GM12878 (cell line): ENCODE measurements around the gene MYO7A. TPM values are rescaled to one million over a fixed set of nuclear protein-coding genes. Genes with fewer than 3 reads are reported as not detected.

Experiments
- ATAC-seq: fragments of 200-7000 bp; cut with Tn5 transposase; 3 replicates; pipeline ENCODE4 v1.9.1; 2020; ENCODE audit warnings: mild to moderate bottlenecking, moderate library complexity
- BruUV-seq: library from RNA; stranded (reverse); fragments of 400-500 nt; replicated peaks from 2 replicates; lab custom pipeline; 2021; lab: Mats Ljungman, UMichigan
- CTCF ChIA-PET: fragments of 300-600 bp; sonication (Branson Sonifier 250); formaldehyde crosslinking; extraction: SDS; loops from one replicate; lab custom pipeline; 2021; ENCODE audit warnings: inconsistent platforms; lab: Yijun Ruan, JAX
- POLR2A ChIA-PET: fragments of 350-600 bp; formaldehyde crosslinking; extraction: SDS; loops from one replicate; lab custom pipeline; 2021; ENCODE audit warnings: inconsistent platforms; lab: Charles Lee
- RAD21 ChIA-PET: fragments of 300-600 bp; sonication (Branson Sonifier 250); formaldehyde crosslinking; loops from one replicate; lab custom pipeline; 2023; ENCODE audit warnings: antibody characterized with exemption; ENCODE audit not compliant: unreplicated experiment; lab: Charles Lee
- SMC1A ChIA-PET: fragments of 300-600 bp; sonication (Branson Sonifier 250); formaldehyde crosslinking; loops from one replicate; lab custom pipeline; 2023; ENCODE audit not compliant: unreplicated experiment, uncharacterized antibody; lab: Charles Lee
- DNase-seq: peaks from one replicate; pipeline ENCODE4 v3.0.0-alpha.2; 2011; ENCODE audit warnings: low read depth, low spot score
- FAIRE-seq: peaks from 3 replicates; lab custom pipeline; 2011; peaks lifted over from hg19 to GRCh38; lab: Jason Lieb, UNC
- H2AFZ ChIP-seq: 2 replicates; pipeline ENCODE4 v1.6.0; 2011; ENCODE audit warnings: low read depth, low read length, control low read depth; ENCODE audit not compliant: control insufficient read depth
- H3K27ac ChIP-seq: 2 replicates; pipeline ENCODE4 v1.5.1; 2011; ENCODE audit warnings: control low read depth; ENCODE audit not compliant: control insufficient read depth, insufficient read depth
- H3K27me3 ChIP-seq, 2 experiments: replicated peaks in 1 of 2; 2 replicates each; pipeline versions ENCODE4 v1.6.0 to v1.6.1; 2011; ENCODE audit warnings: low read length in 1 of 2; ENCODE audit not compliant: control insufficient read depth in 2 of 2, insufficient read depth in 2 of 2
- H3K36me3 ChIP-seq, 2 experiments: 2 replicates each; pipeline ENCODE4 v1.5.1; 2011; ENCODE audit warnings: low read length in 1 of 2; ENCODE audit not compliant: control insufficient read depth in 2 of 2, insufficient read depth in 2 of 2
- H3K4me1 ChIP-seq: 2 replicates; pipeline ENCODE4 v1.6.1; 2011; ENCODE audit warnings: mild to moderate bottlenecking, low read length, moderate library complexity, mixed read lengths; ENCODE audit not compliant: control insufficient read depth, insufficient read depth
- H3K4me2 ChIP-seq: 2 replicates; pipeline ENCODE4 v1.6.0; 2011; ENCODE audit warnings: control low read depth; ENCODE audit not compliant: control insufficient read depth, insufficient read depth
- H3K4me3 ChIP-seq: fragments of 200-600 bp; sonication (generic); 2 replicates; pipeline ENCODE4 v1.5.1; 2016
- H3K79me2 ChIP-seq: 2 replicates; pipeline ENCODE4 v1.6.0; 2011; ENCODE audit warnings: low read length; ENCODE audit not compliant: control insufficient read depth, insufficient read depth
- H3K9ac ChIP-seq: 2 replicates; pipeline ENCODE4 v1.8.0; 2011; ENCODE audit warnings: low read length, control low read depth, mixed read lengths; ENCODE audit not compliant: control insufficient read depth, insufficient read depth
- H3K9me3 ChIP-seq: replicated peaks from 3 replicates; pipeline ENCODE4 v1.5.1; 2011; ENCODE audit warnings: mild to moderate bottlenecking, low read length; ENCODE audit not compliant: control insufficient read depth, insufficient read depth
- H4K20me1 ChIP-seq: 2 replicates; pipeline ENCODE4 v1.6.0; 2011; ENCODE audit not compliant: control insufficient read depth, insufficient read depth
- CBX3 ChIP-seq: fragments of 200-600 bp; sonication (generic); IDR thresholded peaks from 2 replicates; pipeline ENCODE4 v1.6.1; 2016; ENCODE audit warnings: low read depth, borderline replicate concordance
- CREB1 ChIP-seq: IDR thresholded peaks from 2 replicates; pipeline ENCODE4 v1.6.1; 2012; ENCODE audit warnings: low read depth, mild to moderate bottlenecking, inconsistent platforms
- DPF2 ChIP-seq: fragments of 450-650 bp; IDR thresholded peaks from 2 replicates; pipeline ENCODE4 v1.6.1; 2017; ENCODE audit warnings: mild to moderate bottlenecking
- ESRRA ChIP-seq: IDR thresholded peaks from 2 replicates; pipeline ENCODE4 v1.6.1; 2012; ENCODE audit warnings: mild to moderate bottlenecking, low read length, improper control_type of control experiment
- HDGF ChIP-seq: fragments of 450-650 bp; IDR thresholded peaks from 2 replicates; pipeline ENCODE4 v1.6.1; 2016; ENCODE audit warnings: antibody characterized with exemption
- NR2F1 ChIP-seq: fragments of 450-650 bp; conservative IDR thresholded peaks from 2 replicates; pipeline ENCODE4 v1.6.1; 2017; ENCODE audit warnings: mild to moderate bottlenecking
- POLR2A ChIP-seq: IDR thresholded peaks from 2 replicates; pipeline ENCODE4 v1.6.1; 2011; ENCODE audit warnings: low read depth, mild to moderate bottlenecking, low read length
- RB1 ChIP-seq: fragments of 450-650 bp; formaldehyde crosslinking; IDR thresholded peaks from 2 replicates; pipeline ENCODE4 v1.6.1; 2017; ENCODE audit warnings: mild to moderate bottlenecking, borderline replicate concordance
- RBBP5 ChIP-seq: fragments of 200-600 bp; sonication (generic); conservative IDR thresholded peaks from 2 replicates; pipeline ENCODE4 v1.6.1; 2016
- RCOR1 ChIP-seq: conservative IDR thresholded peaks from 2 replicates; pipeline ENCODE4 v1.6.1; 2012; ENCODE audit warnings: low read depth, low read length, improper control_type of control experiment
- SIX5 ChIP-seq: IDR thresholded peaks from 2 replicates; pipeline ENCODE4 v1.6.1; 2011; ENCODE audit warnings: mild to moderate bottlenecking, low read depth, low read length, moderate library complexity; ENCODE audit not compliant: severe bottlenecking
- SMAD5 ChIP-seq: IDR thresholded peaks from 2 replicates; pipeline ENCODE4 v1.6.1; 2016; ENCODE audit warnings: antibody characterized with exemption, low read depth
- SUPT20H ChIP-seq: IDR thresholded peaks from 2 replicates; pipeline ENCODE4 v1.6.1; 2011; ENCODE audit warnings: low read depth, mild to moderate bottlenecking, low read length, moderate library complexity, borderline replicate concordance; ENCODE audit not compliant: control insufficient read depth
- TCF12 ChIP-seq: IDR thresholded peaks from 2 replicates; pipeline ENCODE4 v1.6.1; 2011; ENCODE audit warnings: low read depth, mild to moderate bottlenecking, low read length
- ZNF217 ChIP-seq: fragments of 450-650 bp; IDR thresholded peaks from 2 replicates; pipeline ENCODE4 v1.6.1; 2017; ENCODE audit warnings: antibody characterized with exemption, mild to moderate bottlenecking
- ZNF274 ChIP-seq: IDR thresholded peaks from one replicate; pipeline ENCODE4 v1.8.0; 2011; ENCODE audit not compliant: insufficient read length, insufficient read depth
- ZNF384 ChIP-seq: IDR thresholded peaks from 2 replicates; pipeline ENCODE4 v1.6.1; 2012; ENCODE audit warnings: low read depth, mild to moderate bottlenecking, low read length, improper control_type of control experiment, borderline replicate concordance
- WGBS: methylation state at CpG from one replicate; pipeline ENCODE4 v1.1.6; 2016; ENCODE audit warnings: low lambda C conversion rate; ENCODE audit not compliant: insufficient replicate concordance, insufficient coverage; ENCODE audit errors: missing lambda C conversion rate; 5-methylcytosine and 5-hydroxymethylcytosine counted together
- in situ Hi-C: fragments of 300-500 bp; cut with MboI; formaldehyde crosslinking; loops from 9 replicates; pipeline ENCODE4 v1.14.3; 2018; ENCODE audit warnings: mixed read lengths
- intact Hi-C: fragments of 100-400 bp; cut with micrococcal nuclease; formaldehyde crosslinking; loops from one replicate; pipeline ENCODE4 v1.14.2; 2022; ENCODE audit not compliant: unreplicated experiment
- polyA plus RNA-seq, 11 experiments: library from polyadenylated mRNA; depleted of rRNA in 4 of 11; unstranded in 6 of 11; stranded (reverse) in 5 of 11; fragments of >200 nt; fragmentation: Nextera tagmentation in 4 of 11; fragmentation: Illumina TruSeq in 1 of 11; extraction: Ambion mirVana in 4 of 11; extraction: Trizol in 1 of 11; gene quantifications; 1 replicate in 1 of 11; 2 replicates in 10 of 11; pipeline versions ENCODE4 v1.2.1 to v1.2.3, GENCODE V29; 2011 to 2016; ENCODE audit warnings: inconsistent platforms in 2 of 11, missing spikeins in 2 of 11, low read depth in 1 of 11
- total RNA-seq, 4 experiments: library from RNA; depleted of rRNA in 3 of 4; stranded (reverse); fragments of >200 nt in 3 of 4; fragmentation: Illumina TruSeq in 1 of 4; extraction: Trizol in 1 of 4; gene quantifications; 2 replicates each; pipeline versions ENCODE4 v1.2.1 to v1.2.3, GENCODE V29; 2013 to 2021
- TF ChIP-seq, protein P1 (sequence below): fragments of 450-650 bp; conservative IDR thresholded peaks from 2 replicates; pipeline ENCODE4 v1.6.1; 2017; ENCODE audit warnings: mild to moderate bottlenecking, moderate library complexity
- TF ChIP-seq, protein P2 (sequence below): IDR thresholded peaks from 2 replicates; pipeline ENCODE4 v1.6.1; 2012; ENCODE audit warnings: low read depth, low read length, improper control_type of control experiment

Gene MYO7A
- total and polyA plus RNA-seq, 10 of the 15 experiments (the other 5 are each of a cell fraction or from before 2014, with no cell fraction given), result 0.01 to 0.21 (median 0.04) TPM; not detected in 6

DNA sequence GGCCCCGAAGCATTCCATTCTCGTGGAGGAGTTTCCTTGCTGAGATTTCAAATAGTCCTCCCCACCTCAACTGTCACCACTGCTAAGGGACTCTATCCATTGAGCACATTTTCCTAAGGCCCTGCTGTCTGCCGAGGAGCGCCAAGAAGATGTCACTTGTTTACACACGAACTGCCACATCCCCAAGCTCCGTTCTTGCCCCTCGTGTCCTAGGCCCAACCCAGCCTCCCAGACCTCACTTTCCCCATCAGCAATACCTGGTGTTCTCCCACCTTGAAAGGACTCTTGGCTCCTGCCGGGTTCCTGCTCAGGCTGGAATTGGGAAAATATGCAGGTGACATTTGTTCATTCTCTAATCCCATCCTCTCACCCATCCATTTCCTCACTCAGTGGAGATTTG lies 4.0 kb upstream of the MYO7A start:
- Histone ChIP-seq H3K27me3 (peaks cover 0 to 3% of the 10 kb centered on the region in 2 experiments; a peak in 2 of 4 replicates), H3K9ac (no peak overlapping the region), H3K79me2 (no peaks in the 10 kb centered on the region), H3K27ac (no peak overlapping the region), H3K4me1 (0 out of 2 replicates have a peak, but pooled peaks cover 3% of the 10 kb centered on the region), H3K4me3 (no peak overlapping the region), H3K4me2 (no peak overlapping the region), H3K9me3 (no peaks in the 10 kb centered on the region), H3K36me3 (no peaks in the 10 kb centered on the region), H4K20me1 (no peaks in the 10 kb centered on the region), H2AFZ (no peak overlapping the region)
- no peak for ATAC-seq
- DNase-seq, result no peak
- CTCF ChIA-PET, result interaction anchor here (0.9 kb wide), 1 partner anchor 424 kb away, joined by 3 read pairs; no protein-coding TSS in a partner anchor
- RAD21 ChIA-PET, result interaction anchor here (0.6 kb wide), 1 partner anchor 251 kb away, joined by 3 read pairs; no protein-coding TSS in a partner anchor
- SMC1A ChIA-PET, result no interaction called here
- intact Hi-C loops (no loop called here), in situ Hi-C loops (no loop called here)
- no peak for FAIRE-seq
- TF ChIP-seq RCOR1 (no peak), RBBP5 (no peak), CREB1 (no peak), RB1 (no peak), ESRRA (no peak), NR2F1 (no peak), ZNF384 (no peak)
- 50% methylated on average over 8 of the region's 8 CpGs for WGBS
- BruUV-seq, result no TSS peak
- POLR2A ChIA-PET, result no interaction called here

DNA sequence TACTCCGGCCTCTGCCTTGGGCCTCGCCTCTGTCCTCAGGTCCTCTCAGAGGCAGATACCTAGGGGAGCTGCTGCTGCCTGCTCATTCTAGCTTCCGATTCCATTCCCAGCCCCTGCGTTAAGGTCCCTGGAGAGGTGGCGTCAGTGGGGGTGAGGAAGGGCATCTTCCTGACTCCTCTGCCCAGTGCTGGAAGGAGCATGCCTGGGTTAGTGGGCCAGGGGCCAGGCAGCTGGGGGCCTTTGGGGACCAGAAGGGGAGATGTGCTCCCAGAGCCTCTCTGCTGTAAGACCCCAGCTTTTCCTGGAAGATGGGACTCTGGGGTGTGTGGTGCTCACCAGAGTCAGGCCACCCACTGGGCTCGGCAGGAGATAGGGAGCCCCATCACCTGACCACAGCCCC lies 3.6 kb upstream of the MYO7A start:
- WGBS, result 24% methylated on average over 6 of the region's 6 CpGs
- in situ Hi-C loops, result no loop called here
- no peak for FAIRE-seq
- TF ChIP-seq, protein P1, sequence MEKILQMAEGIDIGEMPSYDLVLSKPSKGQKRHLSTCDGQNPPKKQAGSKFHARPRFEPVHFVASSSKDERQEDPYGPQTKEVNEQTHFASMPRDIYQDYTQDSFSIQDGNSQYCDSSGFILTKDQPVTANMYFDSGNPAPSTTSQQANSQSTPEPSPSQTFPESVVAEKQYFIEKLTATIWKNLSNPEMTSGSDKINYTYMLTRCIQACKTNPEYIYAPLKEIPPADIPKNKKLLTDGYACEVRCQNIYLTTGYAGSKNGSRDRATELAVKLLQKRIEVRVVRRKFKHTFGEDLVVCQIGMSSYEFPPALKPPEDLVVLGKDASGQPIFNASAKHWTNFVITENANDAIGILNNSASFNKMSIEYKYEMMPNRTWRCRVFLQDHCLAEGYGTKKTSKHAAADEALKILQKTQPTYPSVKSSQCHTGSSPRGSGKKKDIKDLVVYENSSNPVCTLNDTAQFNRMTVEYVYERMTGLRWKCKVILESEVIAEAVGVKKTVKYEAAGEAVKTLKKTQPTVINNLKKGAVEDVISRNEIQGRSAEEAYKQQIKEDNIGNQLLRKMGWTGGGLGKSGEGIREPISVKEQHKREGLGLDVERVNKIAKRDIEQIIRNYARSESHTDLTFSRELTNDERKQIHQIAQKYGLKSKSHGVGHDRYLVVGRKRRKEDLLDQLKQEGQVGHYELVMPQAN, result no peak
- TF ChIP-seq ZNF217 (no peak), HDGF (no peak), TCF12 (no peak), SUPT20H (no peak), SMAD5 (no peak), DPF2 (no peak), POLR2A (no peak), CBX3 (no peak), ZNF274 (no peak), SIX5 (no peak)
- TF ChIP-seq, protein P2, sequence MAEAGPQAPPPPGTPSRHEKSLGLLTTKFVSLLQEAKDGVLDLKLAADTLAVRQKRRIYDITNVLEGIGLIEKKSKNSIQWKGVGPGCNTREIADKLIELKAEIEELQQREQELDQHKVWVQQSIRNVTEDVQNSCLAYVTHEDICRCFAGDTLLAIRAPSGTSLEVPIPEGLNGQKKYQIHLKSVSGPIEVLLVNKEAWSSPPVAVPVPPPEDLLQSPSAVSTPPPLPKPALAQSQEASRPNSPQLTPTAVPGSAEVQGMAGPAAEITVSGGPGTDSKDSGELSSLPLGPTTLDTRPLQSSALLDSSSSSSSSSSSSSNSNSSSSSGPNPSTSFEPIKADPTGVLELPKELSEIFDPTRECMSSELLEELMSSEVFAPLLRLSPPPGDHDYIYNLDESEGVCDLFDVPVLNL, result no peak

More for the DNA sequence above, 3.6 kb upstream of the MYO7A start:
- ChIA-PET CTCF (interaction anchor here (0.9 kb wide), 1 partner anchor 424 kb away, joined by 3 read pairs; no protein-coding TSS in a partner anchor), POLR2A (no interaction called here), SMC1A (no interaction called here), RAD21 (interaction anchor here (0.6 kb wide), 1 partner anchor 252 kb away, joined by 3 read pairs; no protein-coding TSS in a partner anchor)
- Histone ChIP-seq H3K4me1 (0 out of 2 replicates have a peak, but pooled peaks cover 3% of the 10 kb centered on the region), H3K9ac (no peak overlapping the region), H3K36me3 (no peaks in the 10 kb centered on the region), H3K79me2 (no peaks in the 10 kb centered on the region), H3K27me3 (peaks cover 0 to 3% of the 10 kb centered on the region in 2 experiments; a peak in 2 of 4 replicates), H4K20me1 (no peaks in the 10 kb centered on the region), H3K27ac (no peak overlapping the region), H3K4me3 (no peak overlapping the region), H2AFZ (no peak overlapping the region), H3K9me3 (no peaks in the 10 kb centered on the region), H3K4me2 (no peak overlapping the region)
- no TSS peak for BruUV-seq
- DNase-seq (no peak), ATAC-seq (no peak)
- intact Hi-C loops, result no loop called here
